Measurements from ENCODE around the gene GMNN.

GMNN gene

DNA sequence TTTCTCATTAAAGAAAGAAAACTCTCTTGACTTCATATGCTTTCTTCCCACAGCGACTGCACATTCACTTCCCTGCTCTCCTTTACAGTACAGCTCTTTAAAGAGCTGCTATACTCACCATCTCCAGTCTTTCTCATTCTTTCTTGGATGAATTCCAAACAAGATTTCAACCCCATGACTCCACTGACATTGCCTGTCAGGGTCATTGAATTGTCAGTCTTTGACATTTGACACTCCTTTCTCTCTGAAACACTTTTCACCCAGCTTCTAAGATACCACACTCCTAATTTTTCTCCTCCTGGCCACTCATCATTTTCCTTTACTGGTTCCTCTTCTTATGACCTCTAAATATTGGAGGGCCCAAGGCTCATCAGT is 24.8 kb downstream of the GMNN start:
- TF ChIP-seq ZNF654 (tag by site-specific recombination; IDR thresholded peaks at IDR 0.05; ENCODE audit: low read depth) (no peak), GLI4 (tag by site-specific recombination; IDR thresholded peaks at IDR 0.05) (no peak), PRDM1 (tag by site-specific recombination; IDR thresholded peaks at IDR 0.05) (peak; percentile 71; the same call in 1 of the 2 replicates), ZNF121 (tag by site-specific recombination; IDR thresholded peaks at IDR 0.05) (no peak)
- POLR2A ChIA-PET: no interaction called here

DNA sequence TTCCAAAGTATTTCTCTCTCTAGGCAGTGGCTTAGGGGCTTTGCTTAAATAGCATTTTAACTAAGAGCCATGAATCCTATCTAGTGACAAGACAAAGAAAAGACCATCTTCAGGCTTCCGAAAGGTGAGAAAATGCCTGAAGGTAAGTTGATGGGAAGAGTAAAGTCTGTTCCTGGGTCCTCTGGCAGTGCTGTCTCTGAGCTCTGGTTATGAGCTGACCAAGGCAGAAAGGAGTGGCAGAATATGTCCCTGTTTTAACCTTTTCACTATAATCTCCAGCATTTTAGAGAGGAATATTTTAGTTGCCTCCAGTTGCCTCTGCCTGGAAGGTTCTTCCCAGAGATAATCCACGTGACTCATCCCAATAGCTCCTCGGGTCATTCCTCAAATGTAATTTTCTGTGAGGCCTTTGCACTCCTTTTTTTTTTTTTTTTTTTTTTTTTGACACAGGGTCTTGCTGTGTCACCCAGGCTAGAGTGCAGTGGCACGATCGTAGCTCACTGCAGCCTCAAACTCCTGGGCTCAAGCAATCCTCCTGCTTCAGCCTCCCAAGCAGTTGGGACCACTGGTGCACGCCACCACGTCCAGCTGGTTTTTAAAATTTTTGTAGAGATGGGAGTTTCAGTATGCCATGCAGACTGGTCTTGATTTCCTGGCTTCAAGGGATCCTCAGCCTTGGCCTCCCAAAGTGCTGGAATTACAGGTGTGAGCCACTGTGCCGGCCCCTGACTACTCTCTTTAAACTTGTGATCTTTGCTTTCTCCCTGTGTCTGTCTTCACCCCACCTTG is 27.7 kb downstream of the GMNN start:
- H3K4me1 ChIP-seq (ENCODE audit: control insufficient read depth, insufficient read depth, low read length): no peaks in the 10 kb centered on the region
- no peak overlapping the region for H3K4me3 ChIP-seq (ENCODE audit: low read depth, low read length)
- CTCF ChIA-PET: interaction anchor here (0.7 to 0.8 kb wide), 2 partner anchors 108 to 132 kb away, joined by 3 read pairs; no protein-coding TSS in a partner anchor
- H3K27ac ChIP-seq (ENCODE audit: extremely low read depth, low read depth, low read length): no peak overlapping the region
- POLR2A ChIA-PET: interaction anchor here (0.5 to 0.6 kb wide), 2 partner anchors 94 to 207 kb away, joined by 3 read pairs; no protein-coding TSS in a partner anchor
- no peaks in the 10 kb centered on the region for H3K36me3 ChIP-seq (ENCODE audit: control insufficient read depth in 2 of 2, insufficient read depth in 1 of 2, low read length in 2 of 2)
- H3K9me3 ChIP-seq (ENCODE audit: control insufficient read depth, insufficient read depth, low read depth, low read length): no peaks in the 10 kb centered on the region
- TF ChIP-seq, protein P1, sequence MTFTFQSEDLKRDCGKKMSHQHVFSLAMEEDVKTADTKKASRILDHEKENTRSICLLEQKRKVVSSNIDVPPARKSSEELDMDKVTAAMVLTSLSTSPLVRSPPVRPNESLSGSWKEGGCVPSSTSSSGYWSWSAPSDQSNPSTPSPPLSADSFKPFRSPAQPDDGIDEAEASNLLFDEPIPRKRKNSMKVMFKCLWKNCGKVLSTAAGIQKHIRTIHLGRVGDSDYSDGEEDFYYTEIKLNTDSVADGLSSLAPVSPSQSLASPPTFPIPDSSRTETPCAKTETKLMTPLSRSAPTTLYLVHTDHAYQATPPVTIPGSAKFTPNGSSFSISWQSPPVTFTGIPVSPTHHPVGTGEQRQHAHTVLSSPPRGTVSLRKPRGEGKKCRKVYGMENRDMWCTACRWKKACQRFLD (tag by site-specific recombination; IDR thresholded peaks at IDR 0.05): no peak
- TF ChIP-seq, protein P2, sequence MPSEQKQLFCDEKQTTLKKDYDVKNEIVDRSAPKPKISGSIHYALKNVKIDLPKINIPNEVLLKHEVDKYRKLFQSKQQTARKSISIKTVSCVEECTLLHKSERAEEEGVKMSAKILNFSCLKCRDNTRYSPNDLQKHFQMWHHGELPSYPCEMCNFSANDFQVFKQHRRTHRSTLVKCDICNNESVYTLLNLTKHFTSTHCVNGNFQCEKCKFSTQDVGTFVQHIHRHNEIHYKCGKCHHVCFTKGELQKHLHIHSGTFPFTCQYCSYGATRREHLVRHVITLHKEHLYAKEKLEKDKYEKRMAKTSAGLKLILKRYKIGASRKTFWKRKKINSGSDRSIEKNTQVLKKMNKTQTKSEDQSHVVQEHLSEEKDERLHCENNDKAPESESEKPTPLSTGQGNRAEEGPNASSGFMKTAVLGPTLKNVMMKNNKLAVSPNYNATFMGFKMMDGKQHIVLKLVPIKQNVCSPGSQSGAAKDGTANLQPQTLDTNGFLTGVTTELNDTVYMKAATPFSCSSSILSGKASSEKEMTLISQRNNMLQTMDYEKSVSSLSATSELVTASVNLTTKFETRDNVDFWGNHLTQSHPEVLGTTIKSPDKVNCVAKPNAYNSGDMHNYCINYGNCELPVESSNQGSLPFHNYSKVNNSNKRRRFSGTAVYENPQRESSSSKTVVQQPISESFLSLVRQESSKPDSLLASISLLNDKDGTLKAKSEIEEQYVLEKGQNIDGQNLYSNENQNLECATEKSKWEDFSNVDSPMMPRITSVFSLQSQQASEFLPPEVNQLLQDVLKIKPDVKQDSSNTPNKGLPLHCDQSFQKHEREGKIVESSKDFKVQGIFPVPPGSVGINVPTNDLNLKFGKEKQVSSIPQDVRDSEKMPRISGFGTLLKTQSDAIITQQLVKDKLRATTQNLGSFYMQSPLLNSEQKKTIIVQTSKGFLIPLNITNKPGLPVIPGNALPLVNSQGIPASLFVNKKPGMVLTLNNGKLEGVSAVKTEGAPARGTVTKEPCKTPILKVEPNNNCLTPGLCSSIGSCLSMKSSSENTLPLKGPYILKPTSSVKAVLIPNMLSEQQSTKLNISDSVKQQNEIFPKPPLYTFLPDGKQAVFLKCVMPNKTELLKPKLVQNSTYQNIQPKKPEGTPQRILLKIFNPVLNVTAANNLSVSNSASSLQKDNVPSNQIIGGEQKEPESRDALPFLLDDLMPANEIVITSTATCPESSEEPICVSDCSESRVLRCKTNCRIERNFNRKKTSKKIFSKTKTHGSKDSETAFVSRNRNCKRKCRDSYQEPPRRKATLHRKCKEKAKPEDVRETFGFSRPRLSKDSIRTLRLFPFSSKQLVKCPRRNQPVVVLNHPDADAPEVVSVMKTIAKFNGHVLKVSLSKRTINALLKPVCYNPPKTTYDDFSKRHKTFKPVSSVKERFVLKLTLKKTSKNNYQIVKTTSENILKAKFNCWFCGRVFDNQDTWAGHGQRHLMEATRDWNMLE (tag by site-specific recombination; conservative IDR thresholded peaks at IDR 0.05; ENCODE audit: low read depth): no peak
- TF ChIP-seq ZNF777 (tag by site-specific recombination; IDR thresholded peaks at IDR 0.05; ENCODE audit: borderline replicate concordance) (no peak), ZBTB1 (tag by site-specific recombination; IDR thresholded peaks at IDR 0.05) (no peak), ZNF2 (tag by site-specific recombination; IDR thresholded peaks at IDR 0.05) (no peak), SCRT1 (tag by site-specific recombination; IDR thresholded peaks at IDR 0.05; ENCODE audit: borderline replicate concordance) (no peak), HOXC10 (CRISPR knock-in tag; IDR thresholded peaks at IDR 0.05) (no peak), ZNF658 (tag by site-specific recombination; IDR thresholded peaks at IDR 0.05) (no peak), ZNF157 (tag by site-specific recombination; IDR thresholded peaks at IDR 0.05) (no peak), ZNF404 (tag by site-specific recombination; IDR thresholded peaks at IDR 0.05) (no peak), ZNF121 (tag by site-specific recombination; IDR thresholded peaks at IDR 0.05) (no peak)
- TF ChIP-seq, protein P3, sequence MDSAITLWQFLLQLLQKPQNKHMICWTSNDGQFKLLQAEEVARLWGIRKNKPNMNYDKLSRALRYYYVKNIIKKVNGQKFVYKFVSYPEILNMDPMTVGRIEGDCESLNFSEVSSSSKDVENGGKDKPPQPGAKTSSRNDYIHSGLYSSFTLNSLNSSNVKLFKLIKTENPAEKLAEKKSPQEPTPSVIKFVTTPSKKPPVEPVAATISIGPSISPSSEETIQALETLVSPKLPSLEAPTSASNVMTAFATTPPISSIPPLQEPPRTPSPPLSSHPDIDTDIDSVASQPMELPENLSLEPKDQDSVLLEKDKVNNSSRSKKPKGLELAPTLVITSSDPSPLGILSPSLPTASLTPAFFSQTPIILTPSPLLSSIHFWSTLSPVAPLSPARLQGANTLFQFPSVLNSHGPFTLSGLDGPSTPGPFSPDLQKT (IDR thresholded peaks at IDR 0.05; ENCODE audit: borderline replicate concordance, low read depth, low read length): no peak

More for the DNA sequence above, 24.8 kb downstream of the GMNN start:
- H3K27ac ChIP-seq (ENCODE audit: extremely low read depth, low read depth, low read length): no peak overlapping the region
- no peaks in the 10 kb centered on the region for H3K4me1 ChIP-seq (ENCODE audit: control insufficient read depth, insufficient read depth, low read length)
- H3K9me3 ChIP-seq (ENCODE audit: control insufficient read depth, insufficient read depth, low read depth, low read length): no peaks in the 10 kb centered on the region
- no peaks in the 10 kb centered on the region for H3K36me3 ChIP-seq (ENCODE audit: control insufficient read depth in 2 of 2, insufficient read depth in 1 of 2, low read length in 2 of 2)
- H3K4me3 ChIP-seq (ENCODE audit: low read depth, low read length): no peak overlapping the region
- CTCF ChIA-PET: interaction anchor here (0.7 kb wide), 1 partner anchor 618 kb away, joined by 5 read pairs; no protein-coding TSS in a partner anchor
